ENCODE data around the gene TMEM248. TPM values are rescaled to one million over a fixed set of nuclear protein-coding genes. Genes with fewer than 3 reads are reported as not detected.

The TMEM248 gene
- total RNA-seq, 3 donors from 2014 or later (not counting 1 experiment from before 2014, with no cell fraction given) = 97.3 to 105 (median 103) TPM

DNA sequence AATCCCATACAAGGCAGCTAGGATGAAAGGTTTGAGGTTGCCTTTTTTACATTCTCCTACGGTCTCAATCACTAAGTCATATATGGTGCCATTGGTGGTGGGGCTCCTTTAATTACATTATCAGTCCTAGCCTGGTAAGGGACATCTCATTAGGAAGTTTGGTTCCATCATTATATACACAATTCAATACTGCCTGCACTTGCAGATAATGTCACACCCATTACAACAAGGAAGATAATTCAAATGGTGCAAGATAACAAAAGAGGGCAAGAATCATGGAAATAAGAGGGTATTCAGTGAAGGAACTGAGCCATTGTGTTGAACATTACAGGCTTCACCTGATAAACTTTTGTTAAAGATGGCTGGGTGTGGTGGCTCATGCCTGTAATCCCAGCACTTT, 1.7 kb upstream of the TMEM248 start:
- no peak for DNase-seq
- Histone ChIP-seq H3K27ac (ENCODE audit: low read length) (no peak overlapping the region), H3K4me3 (ENCODE audit: low read length) (no peak overlapping the region), H3K4me1 (ENCODE audit: control insufficient read depth, insufficient read depth, low read length) (peaks cover 27% of the 10 kb centered on the region), H3K27me3 (ENCODE audit: control insufficient read depth, insufficient read depth, low read length) (no peaks in the 10 kb centered on the region), H3K9me3 (ENCODE audit: control insufficient read depth, insufficient read depth, low read length) (no peaks in the 10 kb centered on the region), H3K36me3 (ENCODE audit: control insufficient read depth, insufficient read depth, low read length) (peaks cover 2% of the 10 kb centered on the region)
- intact Hi-C loops (cut with micrococcal nuclease) = no loop called here
- no peak for ATAC-seq
- Mint-ChIP-seq H3K4me3 (peak overlapping the region; percentile 51), H3K36me3 (no peaks in the 10 kb centered on the region), H3K27ac (no peak overlapping the region), H3K9me3 (no peaks in the 10 kb centered on the region), H3K27me3 (ENCODE audit: low read depth in 2 of 2) (no peaks in the 10 kb centered on the region), H3K4me1 (peaks cover 17 to 18% of the 10 kb centered on the region in 2 donors)
- TF ChIP-seq CTCF (IDR thresholded peaks at IDR 0.05) = no peak
- WGBS (ENCODE audit: insufficient coverage) = no CpG with 5 or more reads among the region's 1 CpG

GRCh38 chr7:66919704-66920103, 1.3 kb upstream of the TMEM248 start:
- intact Hi-C loops (cut with micrococcal nuclease) = loop anchor here (2.0 kb wide), 3 partner anchors 75 to 291 kb away; partner anchors contain the start of genes KCTD7 and TYW1
- Mint-ChIP-seq H3K27me3 (ENCODE audit: low read depth in 2 of 2) (no peaks in the 10 kb centered on the region), H3K4me3 (no peak overlapping the region), H3K27ac (no peak overlapping the region), H3K4me1 (peaks cover 17 to 18% of the 10 kb centered on the region in 2 donors), H3K9me3 (no peaks in the 10 kb centered on the region), H3K36me3 (no peaks in the 10 kb centered on the region)
- ATAC-seq (no peak), DNase-seq (no peak)
- H3K36me3 ChIP-seq (ENCODE audit: control insufficient read depth, insufficient read depth, low read length) = peaks cover 2% of the 10 kb centered on the region
- no peak for TF ChIP-seq CTCF (IDR thresholded peaks at IDR 0.05)
- no peak overlapping the region for H3K4me3 ChIP-seq (ENCODE audit: low read length)
- WGBS (ENCODE audit: insufficient coverage) = 98% methylated on average over 4 of the region's 4 CpGs
- H3K27ac ChIP-seq (ENCODE audit: low read length) = no peak overlapping the region
- H3K9me3 ChIP-seq (ENCODE audit: control insufficient read depth, insufficient read depth, low read length) = no peaks in the 10 kb centered on the region
- peaks cover 27% of the 10 kb centered on the region for H3K4me1 ChIP-seq (ENCODE audit: control insufficient read depth, insufficient read depth, low read length)
- H3K27me3 ChIP-seq (ENCODE audit: control insufficient read depth, insufficient read depth, low read length) = no peaks in the 10 kb centered on the region

DNA sequence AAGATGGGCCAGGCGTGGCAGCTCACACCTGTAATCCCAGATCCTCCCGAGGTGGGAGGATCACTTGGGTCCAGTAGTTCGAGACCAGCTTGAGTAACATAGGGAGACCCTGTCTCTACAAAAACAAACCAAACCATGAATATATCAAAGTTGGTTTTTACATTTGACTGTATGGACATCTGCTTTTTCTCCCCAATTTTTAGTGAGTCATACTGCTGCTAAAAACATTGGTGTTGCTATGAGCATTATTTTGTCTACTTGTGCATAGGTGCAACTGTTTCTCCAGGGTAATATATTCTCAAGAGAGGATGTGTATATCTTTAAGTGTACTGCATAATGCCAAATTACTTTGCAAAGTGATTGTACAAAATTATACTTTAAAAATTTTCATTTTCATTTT, 769 bp upstream of the TMEM248 start:
- H3K27ac Mint-ChIP-seq = peak overlapping the region; percentile 97
- Histone ChIP-seq H3K27ac (ENCODE audit: low read length) (no peak overlapping the region), H3K9me3 (ENCODE audit: control insufficient read depth, insufficient read depth, low read length) (no peaks in the 10 kb centered on the region), H3K27me3 (ENCODE audit: control insufficient read depth, insufficient read depth, low read length) (no peaks in the 10 kb centered on the region), H3K36me3 (ENCODE audit: control insufficient read depth, insufficient read depth, low read length) (peaks cover 2% of the 10 kb centered on the region), H3K4me1 (ENCODE audit: control insufficient read depth, insufficient read depth, low read length) (peaks cover 27% of the 10 kb centered on the region), H3K4me3 (ENCODE audit: low read length) (peak overlapping the region; percentile 65)
- intact Hi-C loops (cut with micrococcal nuclease) = loop anchor here (2.0 kb wide), 3 partner anchors 75 to 291 kb away; partner anchors contain the start of genes KCTD7 and TYW1
- no peak for TF ChIP-seq CTCF (IDR thresholded peaks at IDR 0.05)
- WGBS (ENCODE audit: insufficient coverage) = 87% methylated on average over 3 of the region's 3 CpGs
- H3K4me1 Mint-ChIP-seq = peaks cover 19 to 20% of the 10 kb centered on the region in 2 donors
- no peaks in the 10 kb centered on the region for H3K27me3 Mint-ChIP-seq (ENCODE audit: low read depth in 2 of 2)
- DNase-seq (no peak), ATAC-seq (no peak)
- H3K36me3 Mint-ChIP-seq = no peaks in the 10 kb centered on the region
- no peaks in the 10 kb centered on the region for H3K9me3 Mint-ChIP-seq
- H3K4me3 Mint-ChIP-seq = no peak overlapping the region

GRCh38 chr7:66921396-66921917, 432 bp downstream of the TMEM248 start:
- WGBS (ENCODE audit: insufficient coverage) = 0% methylated on average over 47 of the region's 47 CpGs
- Mint-ChIP-seq H3K27me3 (ENCODE audit: low read depth in 2 of 2) (no peaks in the 10 kb centered on the region), H3K9me3 (no peaks in the 10 kb centered on the region), H3K4me1 (peaks cover 23 to 24% of the 10 kb centered on the region in 2 donors), H3K27ac (peak overlapping the region; percentile 97), H3K4me3 (peak overlapping the region; percentile 96), H3K36me3 (no peaks in the 10 kb centered on the region)
- Histone ChIP-seq H3K27ac (ENCODE audit: low read length) (peak overlapping the region; percentile 86), H3K4me3 (ENCODE audit: low read length) (peak overlapping the region; percentile 65), H3K9me3 (ENCODE audit: control insufficient read depth, insufficient read depth, low read length) (no peaks in the 10 kb centered on the region), H3K36me3 (ENCODE audit: control insufficient read depth, insufficient read depth, low read length) (peaks cover 2% of the 10 kb centered on the region), H3K27me3 (ENCODE audit: control insufficient read depth, insufficient read depth, low read length) (no peaks in the 10 kb centered on the region), H3K4me1 (ENCODE audit: control insufficient read depth, insufficient read depth, low read length) (peaks cover 27% of the 10 kb centered on the region)
- intact Hi-C loops (cut with micrococcal nuclease) = loop anchor here (2.0 kb wide), 3 partner anchors 75 to 293 kb away; partner anchors contain the start of genes KCTD7 and TYW1
- DNase-seq (peak in 1 of 2 donors; percentile 51), ATAC-seq (peak in 1 of 3 donors; percentile 1)
- TF ChIP-seq CTCF (IDR thresholded peaks at IDR 0.05) = no peak
